Kasumi-1 (cell line): Measurements from ENCODE around the gene FBXO8.

Experiments used
- DNase-seq, 2 experiments: peaks; one replicate each; lab custom pipeline; 2025; lab: John Stamatoyannopoulos, UW

The FBXO8 gene

GRCh38 chr4:174245714-174246113 is 37.8 kb downstream of the FBXO8 start:
- DNase-seq: no peak

GRCh38 chr4:174244441-174244840 is 39.0 kb downstream of the FBXO8 start:
- DNase-seq: no peak

GRCh38 chr4:174241162-174241561 is 42.3 kb downstream of the FBXO8 start:
- DNase-seq: no peak

GRCh38 chr4:174236359-174236758 is 47.1 kb downstream of the FBXO8 start:
- DNase-seq: no peak

- DNase-seq: no peak
Observed at GRCh38 chr4:174230680-174231079, 52.8 kb downstream of the FBXO8 start.

- no peak for DNase-seq
Observed at GRCh38 chr4:174230148-174230547, 53.3 kb downstream of the FBXO8 start.

GRCh38 chr4:174228988-174229387 is 54.5 kb downstream of the FBXO8 start:
- DNase-seq: no peak

- no peak for DNase-seq
Observed at GRCh38 chr4:174225349-174226049, 58.0 kb downstream of the FBXO8 start.

- DNase-seq: no peak
Observed at GRCh38 chr4:174224550-174224949, 58.9 kb downstream of the FBXO8 start.

GRCh38 chr4:174222266-174222872 is 61.1 kb downstream of the FBXO8 start:
- DNase-seq: peak; percentile 51 to 70

GRCh38 chr4:174218127-174218790 is 65.2 kb downstream of the FBXO8 start:
- DNase-seq: no peak

GRCh38 chr4:174217273-174218126 is 66.0 kb downstream of the FBXO8 start:
- peak in 1 of 2 experiments; percentile 30 for DNase-seq

- no peak for DNase-seq
Observed at GRCh38 chr4:174216799-174217272, 66.6 kb downstream of the FBXO8 start.

GRCh38 chr4:174215961-174216680 is 67.3 kb downstream of the FBXO8 start:
- DNase-seq: no peak

GRCh38 chr4:174215057-174215456 is 68.4 kb downstream of the FBXO8 start:
- DNase-seq: no peak

- no peak for DNase-seq
Observed at GRCh38 chr4:174214101-174214878, 69.2 kb downstream of the FBXO8 start.

GRCh38 chr4:174213731-174214100 is 69.8 kb downstream of the FBXO8 start:
- DNase-seq: no peak

- no peak for DNase-seq
Observed at GRCh38 chr4:174212061-174212460, 71.4 kb downstream of the FBXO8 start.

GRCh38 chr4:174211622-174212044 is 71.8 kb downstream of the FBXO8 start:
- DNase-seq: no peak

GRCh38 chr4:174210952-174211490 is 72.4 kb downstream of the FBXO8 start:
- no peak for DNase-seq
